NT2/D1 (cell line): ENCODE data around the gene CYP2A7.
"Not testable (repeated sequence)": the region's sequence is repeated elsewhere in the genome, so short reads cannot be mapped to it uniquely, and the experiment has no call there.

ENCODE experiments used
- SUZ12 ChIP-seq: IDR thresholded peaks from 2 replicates; pipeline ENCODE4 v1.6.1; 2011; ENCODE audit not compliant: insufficient read length, insufficient read depth; ENCODE audit errors: extremely low read depth
- YY1 ChIP-seq: IDR thresholded peaks from 2 replicates; pipeline ENCODE4 v1.6.1; 2011; ENCODE audit not compliant: insufficient read length, insufficient read depth
- ZNF274 ChIP-seq: IDR thresholded peaks from 2 replicates; pipeline ENCODE4 v1.6.1; 2011; ENCODE audit warnings: mild to moderate bottlenecking, low read depth, low read length

DNA sequence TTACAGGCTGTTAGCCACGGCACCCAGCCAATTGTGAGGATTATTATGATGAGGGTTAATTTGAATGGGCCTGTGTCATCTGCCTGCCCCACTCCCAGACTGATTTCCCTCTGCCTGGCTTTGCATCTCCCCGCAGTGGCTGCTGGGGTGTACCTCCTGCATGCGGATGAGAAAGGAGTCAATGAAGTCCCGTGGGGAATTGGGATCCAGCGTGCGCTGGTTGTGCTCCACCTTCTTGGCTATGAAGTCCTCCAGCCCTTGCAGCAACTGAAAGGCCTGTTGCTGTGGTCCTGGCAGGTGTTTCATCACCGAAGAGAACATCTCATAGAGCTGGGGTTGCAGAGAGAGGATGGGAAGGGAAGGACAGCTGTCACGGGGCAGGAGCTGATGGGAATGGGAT lies 35.3 kb downstream of the CYP2A7 start:
- not testable (repeated sequence) for TF ChIP-seq YY1, ZNF274, SUZ12
